Psoas muscle (tissue), 8 donors: ENCODE measurements around the gene NSMCE3. TPM values are rescaled to one million over a fixed set of nuclear protein-coding genes. Genes with fewer than 3 reads are reported as not detected.

Experiments
- ATAC-seq, 4 donors: fragments of 200-7000 bp; cut with Tn5 transposase; one replicate each; pipeline ENCODE4 v1.9.1; 2020; ENCODE audit warnings: moderate library complexity in 3 of 4, mild to moderate bottlenecking in 2 of 4
- DNase-seq, 2 donors: peaks; one replicate each; pipeline ENCODE4 v3.0.0-alpha.2; 2020
- H3K27ac ChIP-seq: fragments of 200-600 bp; one replicate; pipeline ENCODE4 v1.8.0; 2022
- H3K27me3 ChIP-seq, 3 donors: fragments of 200-600 bp in 1 of 3; one replicate each; pipeline versions ENCODE4 v1.6.1 to v1.8.0; 2013 to 2022; ENCODE audit warnings: low read length in 2 of 3, mild to moderate bottlenecking in 2 of 3, moderate library complexity in 1 of 3; ENCODE audit not compliant: insufficient read depth in 3 of 3
- H3K36me3 ChIP-seq, 2 donors: fragments of 200-600 bp in 1 of 2; one replicate each; pipeline versions ENCODE4 v1.6.1 to v1.8.0; 2013 to 2022; ENCODE audit warnings: low read depth in 1 of 2, mild to moderate bottlenecking in 1 of 2, moderate library complexity in 1 of 2; ENCODE audit not compliant: insufficient read depth in 1 of 2
- H3K4me1 ChIP-seq: fragments of 200-600 bp; one replicate; pipeline ENCODE4 v1.8.0; 2022
- H3K4me3 ChIP-seq: fragments of 200-600 bp; one replicate; pipeline ENCODE4 v1.8.0; 2022; ENCODE audit warnings: mild to moderate bottlenecking
- H3K9me3 ChIP-seq: fragments of 200-600 bp; one replicate; pipeline ENCODE4 v1.8.0; 2022
- WGBS, 3 donors: extraction: QIAGEN DNeasy Blood & Tissue Kit; methylation state at CpG; one replicate each; pipeline versions ENCODE4 v1.1.6 to v1.1.7; 2013; 5-methylcytosine and 5-hydroxymethylcytosine counted together
- intact Hi-C, 2 donors: fragments of 100-400 bp; cut with DNase I; formaldehyde crosslinking; loops; one replicate each; pipeline versions ENCODE4 v1.11.0 to v1.14.2; 2022
- polyA plus RNA-seq, 3 donors: library from polyadenylated mRNA; stranded (reverse); fragments of 200-250 nt; gene quantifications; one replicate each; pipeline ENCODE4 v1.2.3, GENCODE V29; 2013
- total RNA-seq, 4 donors: library from RNA; stranded (reverse); fragmentation: NEBNext Ultra II Directional in 2 of 4; extraction: Animal tissue kit (Norgen Biotek cat#: 25700) in 2 of 4; gene quantifications; one replicate each; pipeline versions ENCODE4 v1.2.1 to v1.2.4, GENCODE V29; 2021 to 2023
- TF ChIP-seq, protein P1 (sequence below): fragments of 200-600 bp; IDR thresholded peaks from one replicate; pipeline ENCODE4 v1.8.0; 2022; ENCODE audit warnings: antibody characterized with exemption
- donor health status: healthy with polysubstance abuse.
- donor health status: DM: no; HTN: no; CAD: no; lungs with moderate emphysema.
- donor health status: Bipolar disorder and iron deficiency.
- donor health status: healthy.
- donor health status: DM: yes; HTN: yes; CAD: no.
- donor health status: DM: no; HTN: no; CAD: no.
- donor health status: DM: no; HTN: no; CAD: no.
- donor health status: DM: yes; HTN: yes; CAD: no.

Gene NSMCE3
- total and polyA plus RNA-seq, 7 donors = 4.6 to 6.5 (median 5.5) TPM

DNA sequence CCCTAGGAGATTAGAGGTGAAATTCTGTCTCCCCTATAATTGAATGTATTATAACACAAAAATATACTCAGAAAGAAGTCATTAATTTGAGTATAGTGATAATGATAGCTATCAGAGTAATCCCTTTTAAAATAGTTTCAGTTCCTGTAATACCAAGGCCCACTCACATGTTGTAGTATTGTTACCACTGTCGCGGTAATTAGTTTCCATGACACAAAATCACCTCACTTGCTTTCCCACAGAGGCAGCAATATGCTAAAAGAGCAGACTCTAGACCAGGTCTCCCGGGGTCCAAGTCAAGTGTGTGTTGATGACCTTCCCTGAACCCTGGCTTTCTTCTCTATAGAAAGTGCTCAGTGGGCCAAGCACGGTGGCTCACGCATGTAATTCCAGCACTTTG is 39.5 kb upstream of the NSMCE3 start:
- intact Hi-C loops = loop anchor here in 1 of 2 donors (10.0 kb wide), 1 partner anchor 84 kb away; no protein-coding TSS in a partner anchor
- WGBS, 3 donors = 77 to 83% (median 79%) methylated on average over 5 of the region's 5 CpGs
- Histone ChIP-seq H3K9me3 (no peaks in the 10 kb centered on the region), H3K36me3 (no peaks in the 10 kb centered on the region), H3K27ac (no peak overlapping the region), H3K4me3 (no peak overlapping the region), H3K27me3 (peaks cover 0 to 2% (median 0%) of the 10 kb centered on the region in 3 donors), H3K4me1 (no peaks in the 10 kb centered on the region)
- TF ChIP-seq, protein P1, sequence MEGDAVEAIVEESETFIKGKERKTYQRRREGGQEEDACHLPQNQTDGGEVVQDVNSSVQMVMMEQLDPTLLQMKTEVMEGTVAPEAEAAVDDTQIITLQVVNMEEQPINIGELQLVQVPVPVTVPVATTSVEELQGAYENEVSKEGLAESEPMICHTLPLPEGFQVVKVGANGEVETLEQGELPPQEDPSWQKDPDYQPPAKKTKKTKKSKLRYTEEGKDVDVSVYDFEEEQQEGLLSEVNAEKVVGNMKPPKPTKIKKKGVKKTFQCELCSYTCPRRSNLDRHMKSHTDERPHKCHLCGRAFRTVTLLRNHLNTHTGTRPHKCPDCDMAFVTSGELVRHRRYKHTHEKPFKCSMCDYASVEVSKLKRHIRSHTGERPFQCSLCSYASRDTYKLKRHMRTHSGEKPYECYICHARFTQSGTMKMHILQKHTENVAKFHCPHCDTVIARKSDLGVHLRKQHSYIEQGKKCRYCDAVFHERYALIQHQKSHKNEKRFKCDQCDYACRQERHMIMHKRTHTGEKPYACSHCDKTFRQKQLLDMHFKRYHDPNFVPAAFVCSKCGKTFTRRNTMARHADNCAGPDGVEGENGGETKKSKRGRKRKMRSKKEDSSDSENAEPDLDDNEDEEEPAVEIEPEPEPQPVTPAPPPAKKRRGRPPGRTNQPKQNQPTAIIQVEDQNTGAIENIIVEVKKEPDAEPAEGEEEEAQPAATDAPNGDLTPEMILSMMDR = no peak
- no peak for DNase-seq
- ATAC-seq = no peak

DNA sequence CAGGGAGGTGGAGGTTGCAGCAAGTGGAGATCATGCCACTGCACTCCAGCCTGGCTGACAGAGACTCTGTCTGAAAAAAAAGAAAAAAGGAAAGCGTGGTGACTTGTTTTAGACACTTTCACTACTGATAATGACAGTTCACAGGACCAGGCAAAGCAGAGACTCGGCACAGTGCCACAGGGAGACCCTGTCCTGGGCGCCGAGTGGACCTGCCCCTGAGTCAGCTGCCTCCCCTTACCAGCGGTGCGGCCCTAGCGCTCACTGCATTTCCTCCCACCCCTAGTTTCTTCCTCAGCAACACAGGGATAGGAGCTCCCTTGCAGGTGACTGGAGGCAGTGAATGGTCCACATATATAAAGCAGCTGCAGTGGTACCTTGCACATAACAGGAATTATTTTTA is 38.7 kb upstream of the NSMCE3 start:
- intact Hi-C loops = loop anchor here in 1 of 2 donors (10.0 kb wide), 1 partner anchor 83 kb away; no protein-coding TSS in a partner anchor
- ATAC-seq (no peak), DNase-seq (no peak)
- 79 to 85% (median 82%) methylated on average over 7 of the region's 7 CpGs for WGBS, 3 donors
- no peak overlapping the region for H3K4me3 ChIP-seq
- no peaks in the 10 kb centered on the region for H3K9me3 ChIP-seq
- H3K36me3 ChIP-seq = no peaks in the 10 kb centered on the region
- H3K27me3 ChIP-seq = peaks cover 0 to 2% (median 0%) of the 10 kb centered on the region in 3 donors
- no peak overlapping the region for H3K27ac ChIP-seq
- TF ChIP-seq, protein P1 = no peak
- H3K4me1 ChIP-seq = no peaks in the 10 kb centered on the region

DNA sequence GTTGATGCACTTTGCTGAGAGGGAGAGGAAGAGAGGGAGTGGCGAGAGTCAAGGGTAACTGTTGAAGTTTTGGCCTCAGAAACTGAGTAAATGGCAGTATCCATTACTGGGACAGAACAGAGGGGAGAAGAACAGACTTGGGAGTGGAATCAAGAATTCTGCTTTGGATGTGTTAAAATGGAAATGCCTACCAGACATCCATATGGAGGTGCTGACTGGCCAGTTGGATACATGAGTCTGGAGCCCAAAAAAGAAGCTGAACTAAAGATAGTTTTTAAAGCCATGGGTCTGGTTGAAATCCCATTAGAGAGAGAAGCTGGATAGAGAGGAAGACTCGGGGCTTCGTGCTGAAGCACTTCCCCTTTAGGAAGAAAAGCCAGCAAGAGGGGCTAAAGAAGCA is 35.9 kb upstream of the NSMCE3 start:
- Histone ChIP-seq H3K4me1 (no peaks in the 10 kb centered on the region), H3K4me3 (no peak overlapping the region), H3K36me3 (no peaks in the 10 kb centered on the region), H3K27ac (no peak overlapping the region), H3K9me3 (no peaks in the 10 kb centered on the region), H3K27me3 (peaks cover 0 to 2% (median 0%) of the 10 kb centered on the region in 3 donors)
- 67 to 72% (median 70%) methylated on average over 3 of the region's 3 CpGs for WGBS, 3 donors
- ATAC-seq = no peak
- intact Hi-C loops = loop anchor here in 1 of 2 donors (10.0 kb wide), 1 partner anchor 81 kb away; no protein-coding TSS in a partner anchor
- DNase-seq = no peak
- TF ChIP-seq, protein P1 = no peak

DNA sequence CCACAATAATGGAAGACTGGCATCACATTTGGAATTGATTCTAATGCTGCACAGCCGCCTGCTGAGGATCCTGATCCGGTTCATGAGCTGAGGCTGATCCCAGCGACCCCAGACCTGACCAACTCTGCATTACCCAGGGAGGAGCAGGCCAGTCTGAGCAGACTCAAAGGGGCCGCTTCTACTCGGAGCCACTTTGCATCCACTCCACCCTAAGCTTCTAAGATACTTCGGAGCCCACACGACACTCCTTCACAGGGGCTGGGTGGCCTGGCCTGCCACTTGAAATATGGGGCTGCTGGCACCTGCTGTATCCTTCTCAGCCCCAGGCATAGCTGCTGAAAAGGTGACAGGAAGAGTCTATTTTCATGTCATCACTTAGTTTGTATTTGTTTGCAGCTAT is 33.2 kb upstream of the NSMCE3 start:
- intact Hi-C loops = loop anchor here in 1 of 2 donors (10.0 kb wide), 1 partner anchor 78 kb away; no protein-coding TSS in a partner anchor
- DNase-seq = no peak
- H3K27ac ChIP-seq = no peak overlapping the region
- H3K4me3 ChIP-seq = no peak overlapping the region
- H3K36me3 ChIP-seq = no peaks in the 10 kb centered on the region
- no peaks in the 10 kb centered on the region for H3K4me1 ChIP-seq
- no peak for ATAC-seq
- no peaks in the 10 kb centered on the region for H3K9me3 ChIP-seq
- TF ChIP-seq, protein P1 = no peak
- WGBS, 3 donors = 76 to 83% (median 76%) methylated on average over 7 of the region's 7 CpGs
- peaks cover 0 to 2% (median 0%) of the 10 kb centered on the region in 3 donors for H3K27me3 ChIP-seq

DNA sequence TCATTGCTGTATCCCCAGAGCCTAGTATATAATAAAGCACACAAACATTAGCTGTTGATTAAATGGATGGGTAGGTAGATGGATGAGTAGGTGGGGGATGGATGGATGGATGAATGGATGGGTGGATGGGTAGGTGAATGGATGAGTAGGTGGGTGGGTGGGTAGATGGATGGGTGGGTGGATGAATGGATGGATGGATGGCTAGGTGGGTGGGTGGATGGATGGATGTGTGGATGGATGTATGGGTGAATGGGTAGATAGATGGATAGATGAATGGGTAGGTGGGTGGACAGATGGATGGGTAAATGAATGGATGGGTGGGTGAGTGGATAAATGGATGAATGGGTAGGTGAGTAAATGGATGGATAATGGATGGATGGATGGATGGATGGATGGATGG is 30.2 kb upstream of the NSMCE3 start:
- H3K4me3 ChIP-seq = no peak overlapping the region
- no peaks in the 10 kb centered on the region for H3K27me3 ChIP-seq
- H3K36me3 ChIP-seq = no peaks in the 10 kb centered on the region
- ATAC-seq = no peak
- H3K9me3 ChIP-seq = no peaks in the 10 kb centered on the region
- no peaks in the 10 kb centered on the region for H3K4me1 ChIP-seq
- TF ChIP-seq, protein P1 = no peak
- DNase-seq = no peak
- no peak overlapping the region for H3K27ac ChIP-seq
- intact Hi-C loops = loop anchor here in 1 of 2 donors (10.0 kb wide), 1 partner anchor 75 kb away; no protein-coding TSS in a partner anchor
